Neural progenitor cell (in vitro differentiated cells): ENCODE data around the gene HSPA4. TPM values are rescaled to one million over a fixed set of nuclear protein-coding genes. Genes with fewer than 3 reads are reported as not detected.

Experiments
- DNase-seq: peaks from one replicate; pipeline ENCODE4 v3.0.0-alpha.2; 2016; ENCODE audit warnings: low spot score
- H2AFZ ChIP-seq: fragments of 200-600 bp; sonication (generic); replicated peaks from 2 replicates; pipeline ENCODE4 v1.6.1; 2016; ENCODE audit warnings: antibody characterized with exemption
- H3F3A ChIP-seq: fragments of 200-600 bp; sonication (generic); 2 replicates; pipeline ENCODE4 v1.6.1; 2016; ENCODE audit warnings: antibody characterized with exemption, low read depth
- H3K27ac ChIP-seq: fragments of 200-600 bp; sonication (generic); 2 replicates; pipeline ENCODE4 v1.5.1; 2016; ENCODE audit warnings: mild to moderate bottlenecking
- H3K27me3 ChIP-seq: fragments of 200-600 bp; sonication (generic); 2 replicates; pipeline ENCODE4 v1.6.1; 2016; ENCODE audit warnings: mild to moderate bottlenecking, moderate library complexity
- H3K36me3 ChIP-seq: fragments of 200-600 bp; sonication (generic); 2 replicates; pipeline ENCODE4 v1.5.1; 2016
- H3K4me1 ChIP-seq: fragments of 200-600 bp; sonication (generic); 2 replicates; pipeline ENCODE4 v1.6.1; 2016; ENCODE audit warnings: mixed run types
- H3K4me2 ChIP-seq: fragments of 200-600 bp; sonication (generic); 2 replicates; pipeline ENCODE4 v1.6.1; 2016
- H3K4me3 ChIP-seq: fragments of 200-600 bp; sonication (generic); 2 replicates; pipeline ENCODE4 v1.5.1; 2016
- H3K79me2 ChIP-seq: fragments of 200-600 bp; sonication (generic); 2 replicates; pipeline ENCODE4 v1.6.1; 2016; ENCODE audit warnings: low read depth
- H3K9ac ChIP-seq: fragments of 200-600 bp; sonication (generic); 2 replicates; pipeline ENCODE4 v1.6.1; 2016
- H3K9me3 ChIP-seq: fragments of 200-600 bp; sonication (generic); 2 replicates; pipeline ENCODE4 v1.5.1; 2016; ENCODE audit warnings: low read depth
- H4K20me1 ChIP-seq: fragments of 200-600 bp; sonication (generic); 2 replicates; pipeline ENCODE4 v1.6.1; 2016; ENCODE audit warnings: low read depth
- H3K27ac Mint-ChIP-seq: 3 replicates; pipeline ENCODE4 v1.8.0; 2021; ENCODE audit warnings: mixed read lengths
- H3K27me3 Mint-ChIP-seq: 2 replicates; pipeline ENCODE4 v1.8.0; 2022; ENCODE audit warnings: low read depth, mild to moderate bottlenecking, inconsistent platforms, moderate library complexity, mixed read lengths; ENCODE audit not compliant: insufficient read depth
- H3K36me3 Mint-ChIP-seq: 3 replicates; pipeline ENCODE4 v1.8.0; 2021; ENCODE audit warnings: mixed read lengths
- H3K4me1 Mint-ChIP-seq: 3 replicates; pipeline ENCODE4 v1.8.0; 2021; ENCODE audit warnings: mixed read lengths
- H3K4me3 Mint-ChIP-seq: 3 replicates; pipeline ENCODE4 v1.8.0; 2021; ENCODE audit warnings: mild to moderate bottlenecking, moderate library complexity, mixed read lengths
- H3K9me3 Mint-ChIP-seq: 3 replicates; pipeline ENCODE4 v1.8.0; 2020; ENCODE audit warnings: mixed read lengths
- CTCF ChIP-seq: fragments of 200-600 bp; sonication (generic); IDR thresholded peaks from 2 replicates; pipeline ENCODE4 v1.5.1; 2017; ENCODE audit warnings: antibody characterized with exemption, mild to moderate bottlenecking
- EZH2 ChIP-seq: fragments of 200-600 bp; sonication (generic); IDR thresholded peaks from 2 replicates; pipeline ENCODE4 v1.6.1; 2017; ENCODE audit warnings: antibody characterized with exemption, mild to moderate bottlenecking, moderate library complexity
- EZH2phosphoT487 ChIP-seq: fragments of 200-600 bp; sonication (generic); IDR thresholded peaks from 2 replicates; pipeline ENCODE4 v1.6.1; 2017; ENCODE audit warnings: antibody characterized with exemption
- total RNA-seq: library from RNA; depleted of rRNA; stranded (reverse); fragments of >200 nt; gene quantifications from 2 replicates; pipeline ENCODE4 v1.2.3, GENCODE V29; 2015; ENCODE audit warnings: low replicate concordance

Gene HSPA4
- total RNA-seq, 1 donor from 2014 or later = 232 TPM

- Mint-ChIP-seq H3K9me3 (no peaks in the 10 kb centered on the region), H3K4me3 (no peak overlapping the region), H3K27me3 (peaks cover 10% of the 10 kb centered on the region), H3K36me3 (peaks cover 2% of the 10 kb centered on the region), H3K4me1 (peaks cover 6% of the 10 kb centered on the region), H3K27ac (no peak overlapping the region)
- Histone ChIP-seq H3K4me1 (no peaks in the 10 kb centered on the region), H3K9ac (no peak overlapping the region), H3K36me3 (no peaks in the 10 kb centered on the region), H3K27ac (no peak overlapping the region), H3K9me3 (no peaks in the 10 kb centered on the region), H4K20me1 (no peaks in the 10 kb centered on the region), H3F3A (no peaks in the 10 kb centered on the region), H3K4me2 (no peak overlapping the region), H3K27me3 (no peaks in the 10 kb centered on the region), H3K4me3 (no peak overlapping the region), H2AFZ (no peak overlapping the region), H3K79me2 (no peaks in the 10 kb centered on the region)
- no peak for DNase-seq
- no peak for TF ChIP-seq EZH2
These were observed 66.2 kb downstream of the HSPA4 start for GRCh38 chr5:133117912-133118445.

DNA sequence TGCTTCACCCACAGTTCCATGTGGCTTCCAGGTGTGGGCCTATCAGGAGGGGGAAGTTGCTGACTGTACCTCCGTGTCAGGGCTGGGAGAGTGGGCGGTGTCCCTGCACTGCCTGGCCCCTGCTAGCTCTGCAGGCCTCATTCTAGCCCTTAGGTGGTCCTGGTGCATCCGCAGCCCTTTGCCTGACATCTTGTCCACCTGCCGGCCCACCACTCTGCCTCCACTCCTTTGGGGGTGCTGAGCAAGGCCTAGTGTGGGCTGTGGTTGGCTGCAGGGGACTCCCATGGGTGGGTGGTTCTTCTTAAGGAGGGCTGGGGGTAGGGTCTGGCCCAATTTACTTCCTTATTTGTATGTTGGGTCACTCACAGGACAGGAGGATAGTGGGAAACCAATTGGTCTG is 66.9 kb downstream of the HSPA4 start:
- Histone ChIP-seq H4K20me1 (no peaks in the 10 kb centered on the region), H3K27ac (no peak overlapping the region), H3K79me2 (no peaks in the 10 kb centered on the region), H3K9me3 (no peaks in the 10 kb centered on the region), H3K36me3 (no peaks in the 10 kb centered on the region), H3K9ac (no peak overlapping the region), H3K4me2 (no peak overlapping the region), H3F3A (no peaks in the 10 kb centered on the region), H2AFZ (no peak overlapping the region), H3K4me1 (no peaks in the 10 kb centered on the region), H3K4me3 (no peak overlapping the region), H3K27me3 (no peaks in the 10 kb centered on the region)
- no peak overlapping the region for H3K4me3 Mint-ChIP-seq
- no peaks in the 10 kb centered on the region for H3K4me1 Mint-ChIP-seq
- no peak overlapping the region for H3K27ac Mint-ChIP-seq
- no peaks in the 10 kb centered on the region for H3K9me3 Mint-ChIP-seq
- DNase-seq = no peak
- no peak for TF ChIP-seq EZH2
- peaks cover 10% of the 10 kb centered on the region for H3K27me3 Mint-ChIP-seq
- peaks cover 2% of the 10 kb centered on the region for H3K36me3 Mint-ChIP-seq

- Histone ChIP-seq H3K9ac (no peak overlapping the region), H4K20me1 (no peaks in the 10 kb centered on the region), H3K4me3 (no peak overlapping the region), H3K4me2 (no peak overlapping the region), H3K79me2 (no peaks in the 10 kb centered on the region), H3F3A (no peaks in the 10 kb centered on the region), H3K27ac (no peak overlapping the region), H2AFZ (no peak overlapping the region), H3K36me3 (no peaks in the 10 kb centered on the region), H3K4me1 (no peaks in the 10 kb centered on the region), H3K27me3 (no peaks in the 10 kb centered on the region), H3K9me3 (no peaks in the 10 kb centered on the region)
- Mint-ChIP-seq H3K4me3 (no peak overlapping the region), H3K36me3 (peaks cover 2% of the 10 kb centered on the region), H3K27ac (no peak overlapping the region), H3K9me3 (no peaks in the 10 kb centered on the region), H3K4me1 (no peaks in the 10 kb centered on the region), H3K27me3 (peaks cover 10% of the 10 kb centered on the region)
- no peak for DNase-seq
- TF ChIP-seq EZH2 = no peak
These were observed 67.5 kb downstream of the HSPA4 start for GRCh38 chr5:133119233-133119711.

GRCh38 chr5:133120156-133120750 is 68.4 kb downstream of the HSPA4 start:
- no peaks in the 10 kb centered on the region for H4K20me1 ChIP-seq
- H3K9me3 Mint-ChIP-seq = no peaks in the 10 kb centered on the region
- H3K79me2 ChIP-seq = no peaks in the 10 kb centered on the region
- H3K4me1 ChIP-seq = no peaks in the 10 kb centered on the region
- H3K27me3 ChIP-seq = no peaks in the 10 kb centered on the region
- H3K4me2 ChIP-seq = no peak overlapping the region
- H3K4me1 Mint-ChIP-seq = no peaks in the 10 kb centered on the region
- H3K36me3 Mint-ChIP-seq = peaks cover 2% of the 10 kb centered on the region
- no peak for TF ChIP-seq EZH2
- TF ChIP-seq EZH2phosphoT487 = no peak
- no peak for TF ChIP-seq CTCF
- H3K9ac ChIP-seq = no peak overlapping the region
- no peaks in the 10 kb centered on the region for H3F3A ChIP-seq
- no peak overlapping the region for H3K4me3 ChIP-seq
- DNase-seq = no peak
- H3K27me3 Mint-ChIP-seq = peaks cover 10% of the 10 kb centered on the region
- no peak overlapping the region for H3K27ac ChIP-seq
- no peak overlapping the region for H3K4me3 Mint-ChIP-seq
- H3K9me3 ChIP-seq = no peaks in the 10 kb centered on the region
- H2AFZ ChIP-seq = no peak overlapping the region
- H3K36me3 ChIP-seq = no peaks in the 10 kb centered on the region
- H3K27ac Mint-ChIP-seq = peak overlapping the region; percentile 9

GRCh38 chr5:133121080-133121479 is 69.3 kb downstream of the HSPA4 start:
- Histone ChIP-seq H3K36me3 (no peaks in the 10 kb centered on the region), H2AFZ (no peak overlapping the region), H3K27ac (no peak overlapping the region), H3K4me2 (no peak overlapping the region), H3F3A (no peaks in the 10 kb centered on the region), H3K79me2 (no peaks in the 10 kb centered on the region), H3K4me3 (no peak overlapping the region), H3K9me3 (no peaks in the 10 kb centered on the region), H4K20me1 (no peaks in the 10 kb centered on the region), H3K9ac (no peak overlapping the region), H3K4me1 (no peaks in the 10 kb centered on the region), H3K27me3 (no peaks in the 10 kb centered on the region)
- DNase-seq = no peak
- no peaks in the 10 kb centered on the region for H3K9me3 Mint-ChIP-seq
- peaks cover 2% of the 10 kb centered on the region for H3K4me1 Mint-ChIP-seq
- TF ChIP-seq EZH2phosphoT487 (no peak), EZH2 (no peak), CTCF (no peak)
- no peak overlapping the region for H3K27ac Mint-ChIP-seq
- H3K4me3 Mint-ChIP-seq = no peak overlapping the region
- peaks cover 2% of the 10 kb centered on the region for H3K36me3 Mint-ChIP-seq
- H3K27me3 Mint-ChIP-seq = peaks cover 10% of the 10 kb centered on the region
